ENCODE results near the gene NOS1AP.

DNA sequence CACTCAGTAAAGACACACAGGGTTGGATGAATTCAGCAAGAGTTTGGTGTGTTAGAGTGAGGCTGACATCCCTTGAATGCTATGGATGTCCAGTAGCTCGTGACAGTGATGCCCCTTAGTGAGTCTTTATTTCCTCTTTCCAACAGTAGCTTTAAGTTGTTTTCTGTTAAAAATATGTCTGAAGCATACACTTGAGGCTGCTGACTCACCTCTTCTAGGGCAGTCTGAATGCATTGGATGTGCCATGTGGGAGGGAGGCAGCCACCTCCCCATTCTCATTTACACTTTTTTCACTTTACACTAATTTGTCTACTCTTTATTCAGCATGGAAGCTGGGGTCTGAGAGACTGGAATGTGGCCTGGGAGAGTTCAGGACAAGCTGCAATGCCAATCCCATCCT, 17.6 kb downstream of the NOS1AP start:
- no peak for TF ChIP-seq L3MBTL2 (conservative IDR thresholded peaks at IDR 0.05)
- TF ChIP-seq FOXA1 (IDR thresholded peaks at IDR 0.05): no peak
- TF ChIP-seq TARDBP (IDR thresholded peaks at IDR 0.05): no peak
- no peak for TF ChIP-seq FOXM1 (IDR thresholded peaks at IDR 0.05; ENCODE audit: borderline replicate concordance)
- TF ChIP-seq CTBP1 (IDR thresholded peaks at IDR 0.05; ENCODE audit: borderline replicate concordance): no peak
- TF ChIP-seq ELF4 (IDR thresholded peaks at IDR 0.05): no peak
- no peak for TF ChIP-seq ARNT (IDR thresholded peaks at IDR 0.05)
- no peak for TF ChIP-seq LEF1 (IDR thresholded peaks at IDR 0.05; ENCODE audit: borderline replicate concordance)
- no peak for TF ChIP-seq BHLHE40 (IDR thresholded peaks at IDR 0.05; ENCODE audit: borderline replicate concordance)
- TF ChIP-seq PKNOX1 (IDR thresholded peaks at IDR 0.05): no peak
- no peak for TF ChIP-seq SP1 (IDR thresholded peaks at IDR 0.05)
- TF ChIP-seq ZNF384 (IDR thresholded peaks at IDR 0.05): no peak
- no peak for TF ChIP-seq NFRKB (IDR thresholded peaks at IDR 0.05)
- TF ChIP-seq FOXK2 (IDR thresholded peaks at IDR 0.05): no peak
